ENCODE results near the gene API5.

Gene API5

DNA sequence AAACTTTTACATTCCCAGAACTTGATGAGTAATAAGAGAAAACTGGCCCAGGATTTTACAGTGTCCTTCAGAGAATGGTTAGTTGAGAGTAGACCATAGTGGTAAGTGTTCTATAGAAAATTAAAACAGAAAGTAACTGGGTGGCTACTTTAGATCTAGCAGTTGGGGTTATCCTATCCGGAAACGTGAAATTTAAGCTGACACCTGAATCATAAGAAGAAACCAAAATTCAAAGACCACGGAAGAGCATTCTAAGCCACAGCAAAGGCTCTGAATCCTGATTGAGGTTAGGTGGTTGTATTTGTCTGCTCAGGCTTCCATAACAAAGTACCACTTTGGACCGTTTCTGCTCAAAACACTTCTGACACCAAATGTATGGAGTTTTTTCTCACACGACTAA, 80.9 kb downstream of the API5 start:
- no peak for TF ChIP-seq EZH2phosphoT487 (IDR thresholded peaks at IDR 0.05; ENCODE audit: borderline replicate concordance)
- TF ChIP-seq, protein P1, sequence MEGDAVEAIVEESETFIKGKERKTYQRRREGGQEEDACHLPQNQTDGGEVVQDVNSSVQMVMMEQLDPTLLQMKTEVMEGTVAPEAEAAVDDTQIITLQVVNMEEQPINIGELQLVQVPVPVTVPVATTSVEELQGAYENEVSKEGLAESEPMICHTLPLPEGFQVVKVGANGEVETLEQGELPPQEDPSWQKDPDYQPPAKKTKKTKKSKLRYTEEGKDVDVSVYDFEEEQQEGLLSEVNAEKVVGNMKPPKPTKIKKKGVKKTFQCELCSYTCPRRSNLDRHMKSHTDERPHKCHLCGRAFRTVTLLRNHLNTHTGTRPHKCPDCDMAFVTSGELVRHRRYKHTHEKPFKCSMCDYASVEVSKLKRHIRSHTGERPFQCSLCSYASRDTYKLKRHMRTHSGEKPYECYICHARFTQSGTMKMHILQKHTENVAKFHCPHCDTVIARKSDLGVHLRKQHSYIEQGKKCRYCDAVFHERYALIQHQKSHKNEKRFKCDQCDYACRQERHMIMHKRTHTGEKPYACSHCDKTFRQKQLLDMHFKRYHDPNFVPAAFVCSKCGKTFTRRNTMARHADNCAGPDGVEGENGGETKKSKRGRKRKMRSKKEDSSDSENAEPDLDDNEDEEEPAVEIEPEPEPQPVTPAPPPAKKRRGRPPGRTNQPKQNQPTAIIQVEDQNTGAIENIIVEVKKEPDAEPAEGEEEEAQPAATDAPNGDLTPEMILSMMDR (conservative IDR thresholded peaks at IDR 0.05; ENCODE audit: low read length), result no peak

DNA sequence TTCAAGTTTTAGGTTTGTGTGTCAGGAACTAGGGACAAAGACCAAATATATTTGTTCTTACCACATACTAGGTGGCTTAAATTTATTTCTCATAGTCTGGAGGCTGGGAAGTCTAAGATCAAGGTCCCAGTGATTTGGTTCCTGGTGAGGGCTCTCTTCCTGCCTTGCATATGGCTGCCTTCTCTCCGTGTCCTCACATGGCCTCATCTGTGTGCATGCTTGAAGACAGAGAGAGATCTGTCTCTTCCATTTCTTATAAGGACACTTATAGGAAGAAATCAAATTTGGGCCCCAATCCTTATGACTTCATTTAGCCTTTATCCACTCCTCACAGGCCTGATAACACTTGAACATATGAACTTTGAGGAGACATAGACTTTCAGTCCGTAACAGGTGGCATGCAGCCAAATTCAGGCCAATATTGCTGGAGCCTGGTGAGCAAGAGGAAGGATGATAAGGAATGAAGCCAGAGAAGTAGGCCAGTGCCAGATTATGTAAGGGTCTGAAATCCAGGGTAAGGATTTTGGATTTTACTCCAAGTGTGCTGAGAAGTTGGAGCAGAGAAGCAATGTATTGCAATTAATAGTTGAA, 82.1 kb downstream of the API5 start:
- H3K36me3 ChIP-seq (ENCODE audit: insufficient read depth, low read length), result peaks cover 80% of the 10 kb centered on the region
- no peaks in the 10 kb centered on the region for H4K20me1 ChIP-seq (ENCODE audit: insufficient read depth, low read length, poor library complexity, severe bottlenecking)
- H3K9me2 ChIP-seq (replicated peaks; ENCODE audit: low read depth, low read length), result no peaks in the 10 kb centered on the region
- H3K9ac ChIP-seq (ENCODE audit: low read depth, low read length, poor library complexity, severe bottlenecking), result no peak overlapping the region
- no peaks in the 10 kb centered on the region for H3K79me2 ChIP-seq (ENCODE audit: insufficient read depth, low read length)
- H2AFZ ChIP-seq (ENCODE audit: low read length), result no peak overlapping the region
- no peak overlapping the region for H3K4me2 ChIP-seq (ENCODE audit: low read depth, low read length, poor library complexity, severe bottlenecking)
- no peak overlapping the region for H3K4me3 ChIP-seq (ENCODE audit: low read length, poor library complexity, severe bottlenecking)
- no peaks in the 10 kb centered on the region for H3K9me3 ChIP-seq (ENCODE audit: insufficient read depth, low read depth, low read length)
- TF ChIP-seq, protein P1 (conservative IDR thresholded peaks at IDR 0.05; ENCODE audit: low read length), result no peak
- no peak for TF ChIP-seq EZH2phosphoT487 (IDR thresholded peaks at IDR 0.05; ENCODE audit: borderline replicate concordance)
- no peaks in the 10 kb centered on the region for H3F3A ChIP-seq (ENCODE audit: low read depth)
- no peaks in the 10 kb centered on the region for H3K27me3 ChIP-seq (ENCODE audit: insufficient read depth, low read length, poor library complexity, severe bottlenecking)
- no peaks in the 10 kb centered on the region for H3K4me1 ChIP-seq (ENCODE audit: insufficient read depth, low read length, poor library complexity, severe bottlenecking)

More for the DNA sequence above, 80.9 kb downstream of the API5 start:
- Histone ChIP-seq H3K79me2 (ENCODE audit: insufficient read depth, low read length) (no peaks in the 10 kb centered on the region; the same call in 1 of the 2 replicates), H3K9me3 (ENCODE audit: insufficient read depth, low read depth, low read length) (no peaks in the 10 kb centered on the region), H3K9ac (ENCODE audit: low read depth, low read length, poor library complexity, severe bottlenecking) (no peak overlapping the region), H3K9me2 (replicated peaks; ENCODE audit: low read depth, low read length) (no peaks in the 10 kb centered on the region), H2AFZ (ENCODE audit: low read length) (no peak overlapping the region), H3K4me1 (ENCODE audit: insufficient read depth, low read length, poor library complexity, severe bottlenecking) (no peaks in the 10 kb centered on the region), H3K36me3 (ENCODE audit: insufficient read depth, low read length) (peaks cover 71% of the 10 kb centered on the region), H3K27me3 (ENCODE audit: insufficient read depth, low read length, poor library complexity, severe bottlenecking) (no peaks in the 10 kb centered on the region), H3K4me3 (ENCODE audit: low read length, poor library complexity, severe bottlenecking) (no peak overlapping the region), H4K20me1 (ENCODE audit: insufficient read depth, low read length, poor library complexity, severe bottlenecking) (no peaks in the 10 kb centered on the region), H3K4me2 (ENCODE audit: low read depth, low read length, poor library complexity, severe bottlenecking) (no peak overlapping the region), H3F3A (ENCODE audit: low read depth) (no peaks in the 10 kb centered on the region)
